BLaER1 (cell line): ENCODE measurements around the gene APPL1.

ENCODE experiments used
- H3K27ac ChIP-seq: shearing (Covaris generic); formaldehyde crosslinking; 2 replicates; pipeline ENCODE4 v1.8.1; 2022
- H3K27me3 ChIP-seq: shearing (Covaris generic); formaldehyde crosslinking; 2 replicates; pipeline ENCODE4 v1.8.1; 2022
- H3K36me3 ChIP-seq: shearing (Covaris generic); formaldehyde crosslinking; 2 replicates; pipeline ENCODE4 v1.8.1; 2022
- H3K4me1 ChIP-seq: shearing (Covaris generic); formaldehyde crosslinking; 2 replicates; pipeline ENCODE4 v1.8.1; 2022
- H3K4me2 ChIP-seq: shearing (Covaris generic); formaldehyde crosslinking; 2 replicates; pipeline ENCODE4 v1.8.1; 2022
- H3K4me3 ChIP-seq: shearing (Covaris generic); formaldehyde crosslinking; 2 replicates; pipeline ENCODE4 v1.8.1; 2022
- H3K9ac ChIP-seq: shearing (Covaris generic); formaldehyde crosslinking; 2 replicates; pipeline ENCODE4 v1.8.1; 2022
- H3K9me3 ChIP-seq: shearing (Covaris generic); formaldehyde crosslinking; 2 replicates; pipeline ENCODE4 v1.8.1; 2022
- H4K20me1 ChIP-seq: shearing (Covaris generic); formaldehyde crosslinking; 2 replicates; pipeline ENCODE4 v1.8.1; 2022
- Cebpa-rat ChIP-seq: shearing (Covaris generic); IDR thresholded peaks from 2 replicates; pipeline ENCODE4 v1.8.1; 2022

The APPL1 gene, protein sequence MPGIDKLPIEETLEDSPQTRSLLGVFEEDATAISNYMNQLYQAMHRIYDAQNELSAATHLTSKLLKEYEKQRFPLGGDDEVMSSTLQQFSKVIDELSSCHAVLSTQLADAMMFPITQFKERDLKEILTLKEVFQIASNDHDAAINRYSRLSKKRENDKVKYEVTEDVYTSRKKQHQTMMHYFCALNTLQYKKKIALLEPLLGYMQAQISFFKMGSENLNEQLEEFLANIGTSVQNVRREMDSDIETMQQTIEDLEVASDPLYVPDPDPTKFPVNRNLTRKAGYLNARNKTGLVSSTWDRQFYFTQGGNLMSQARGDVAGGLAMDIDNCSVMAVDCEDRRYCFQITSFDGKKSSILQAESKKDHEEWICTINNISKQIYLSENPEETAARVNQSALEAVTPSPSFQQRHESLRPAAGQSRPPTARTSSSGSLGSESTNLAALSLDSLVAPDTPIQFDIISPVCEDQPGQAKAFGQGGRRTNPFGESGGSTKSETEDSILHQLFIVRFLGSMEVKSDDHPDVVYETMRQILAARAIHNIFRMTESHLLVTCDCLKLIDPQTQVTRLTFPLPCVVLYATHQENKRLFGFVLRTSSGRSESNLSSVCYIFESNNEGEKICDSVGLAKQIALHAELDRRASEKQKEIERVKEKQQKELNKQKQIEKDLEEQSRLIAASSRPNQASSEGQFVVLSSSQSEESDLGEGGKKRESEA

DNA sequence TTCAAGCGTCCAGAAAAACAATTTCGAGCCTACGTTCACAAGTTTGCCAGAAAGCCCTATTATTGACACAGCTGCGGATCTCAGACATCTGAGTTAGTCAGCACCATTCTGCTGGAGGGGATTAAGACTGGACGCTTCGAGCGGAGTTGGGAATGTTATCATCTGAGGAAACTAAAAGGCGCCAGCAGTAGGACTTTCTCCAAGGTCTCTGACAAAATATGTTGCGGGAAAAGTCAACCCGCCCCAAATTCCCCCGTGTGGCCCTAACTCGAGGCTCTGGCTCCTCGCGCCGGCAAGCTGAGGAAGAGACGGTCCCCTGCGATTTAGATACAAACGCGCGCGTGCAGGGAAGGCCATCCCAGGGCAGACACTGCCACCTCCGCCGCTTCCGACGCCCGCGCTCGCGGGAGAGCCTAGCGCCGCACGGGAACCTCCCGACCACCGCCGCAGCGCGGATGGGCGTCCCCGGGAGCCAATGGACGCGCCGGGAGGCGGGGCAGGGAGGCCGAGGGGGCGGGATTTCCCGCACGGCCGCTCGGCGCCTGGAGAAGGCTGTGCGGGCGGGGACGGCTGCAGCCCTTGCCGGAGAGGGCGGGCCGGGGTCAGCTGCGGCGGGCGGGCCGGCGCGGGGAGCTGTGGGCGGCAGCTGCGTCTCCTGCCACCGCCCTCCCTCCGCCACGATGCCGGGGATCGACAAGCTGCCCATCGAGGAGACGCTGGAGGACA lies at the start of gene APPL1:
Gene APPL1 (plus strand): TSS at position 526 of the 726 bp plus-strand sequence. CDS start 155 bp downstream, at position 681.
- Histone ChIP-seq H3K4me1 (peaks cover 49% of the 10 kb centered on the region), H3K4me3 (peak within 1 kb of the TSS; percentile 99), H3K27ac (peak within 1 kb of the TSS; percentile 89), H3K4me2 (peak within 1 kb of the TSS; percentile 92), H3K36me3 (peaks cover 11% of the 10 kb centered on the region; the same call in 1 of the 2 replicates), H3K9me3 (no peaks in the 10 kb centered on the region), H4K20me1 (peaks cover 38% of the 10 kb centered on the region), H3K9ac (peak within 1 kb of the TSS; percentile 91), H3K27me3 (no peaks in the 10 kb centered on the region)
- TF ChIP-seq Cebpa-rat, result no peak

DNA sequence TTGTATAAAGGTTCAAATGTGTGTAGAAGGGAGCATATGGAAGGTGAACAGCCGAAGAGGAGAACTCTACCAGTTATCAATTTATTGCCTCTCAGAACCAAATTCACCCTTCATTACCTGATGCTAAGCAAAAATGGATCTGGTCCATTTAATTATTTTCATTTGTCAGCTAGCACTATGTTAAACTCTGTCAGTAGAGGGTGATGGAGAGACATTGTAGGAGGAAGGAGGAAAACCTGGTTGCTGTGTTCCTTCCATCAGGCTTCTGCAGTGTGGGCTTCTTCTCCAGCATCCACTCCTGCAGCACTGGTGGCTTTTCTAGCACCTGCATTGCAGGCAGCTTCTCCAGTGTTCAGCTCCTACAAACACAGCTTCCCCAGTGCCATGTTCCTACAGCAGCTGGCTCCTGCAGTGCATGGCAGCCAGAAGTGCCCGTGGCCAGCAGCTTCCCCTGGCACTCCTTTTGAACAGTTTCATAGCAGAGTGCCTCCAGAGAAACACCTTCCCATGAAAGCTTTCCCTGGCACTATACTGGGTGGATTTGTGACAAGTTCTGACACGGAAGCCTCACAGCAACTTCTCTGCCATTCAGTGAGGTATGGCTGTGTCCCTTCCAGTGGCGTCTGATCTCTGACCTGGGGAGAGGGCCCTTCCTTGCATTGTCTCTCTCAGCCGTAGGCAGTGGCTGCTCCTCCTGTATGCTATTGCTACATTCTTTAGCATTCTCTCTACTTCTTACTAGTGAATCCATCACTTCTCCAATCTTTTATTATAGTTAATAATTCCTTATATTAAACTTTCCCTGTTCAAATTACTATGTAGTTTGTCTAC lies 47.7 kb upstream of the APPL1 start:
- Histone ChIP-seq H3K4me2 (no peak overlapping the region), H3K27ac (no peak overlapping the region), H3K9ac (no peak overlapping the region), H3K4me1 (peaks cover 7% of the 10 kb centered on the region), H3K27me3 (no peaks in the 10 kb centered on the region), H4K20me1 (no peaks in the 10 kb centered on the region), H3K4me3 (no peak overlapping the region), H3K9me3 (peaks cover 12% of the 10 kb centered on the region; the same call in 1 of the 2 replicates), H3K36me3 (no peaks in the 10 kb centered on the region)
- TF ChIP-seq Cebpa-rat, result no peak

DNA sequence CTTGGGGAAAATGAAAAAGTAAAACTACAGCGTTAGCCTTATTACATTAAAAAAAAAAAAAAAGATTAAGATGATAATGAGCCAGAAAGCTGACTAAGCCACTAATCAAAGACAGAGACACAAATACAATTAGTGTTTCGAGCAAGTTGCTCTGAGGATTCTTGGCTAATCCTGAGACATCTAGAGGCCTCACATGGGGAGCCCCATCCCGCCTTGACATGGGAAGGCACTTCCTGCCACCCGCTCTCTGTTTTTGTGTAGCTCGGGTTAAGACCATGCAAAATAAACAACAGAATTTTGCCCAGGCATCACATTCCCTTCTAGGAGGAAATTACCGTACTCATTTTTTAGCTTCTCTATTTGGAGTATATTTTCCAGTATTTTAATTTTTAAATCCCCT lies 43.0 kb upstream of the APPL1 start:
- Histone ChIP-seq H3K4me2 (no peak overlapping the region), H4K20me1 (no peaks in the 10 kb centered on the region), H3K9me3 (peaks cover 12% of the 10 kb centered on the region; the same call in 1 of the 2 replicates), H3K4me3 (no peak overlapping the region), H3K36me3 (no peaks in the 10 kb centered on the region), H3K27ac (no peak overlapping the region), H3K4me1 (no peaks in the 10 kb centered on the region), H3K27me3 (no peaks in the 10 kb centered on the region), H3K9ac (no peak overlapping the region)
- TF ChIP-seq Cebpa-rat, result no peak

DNA sequence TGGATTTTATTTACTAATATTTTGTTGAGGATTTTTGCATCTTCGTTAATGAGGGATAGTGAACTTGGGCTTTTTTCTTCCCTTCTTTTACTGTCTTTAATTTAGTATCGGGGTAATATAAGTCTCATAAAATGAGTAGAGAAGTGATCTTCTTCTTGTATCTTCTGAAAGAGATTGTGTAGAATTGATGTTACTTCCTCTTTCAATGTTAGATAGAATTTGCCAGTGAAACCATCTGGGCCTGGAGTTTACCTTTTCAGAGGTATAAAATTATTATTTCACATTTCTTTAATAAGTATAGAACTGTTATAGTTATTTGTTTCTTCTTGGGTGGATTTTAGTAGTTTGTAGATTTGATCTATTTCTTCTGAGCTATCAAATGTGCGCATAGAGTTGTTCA lies 35.5 kb upstream of the APPL1 start:
- no peaks in the 10 kb centered on the region for H3K4me1 ChIP-seq
- H3K9ac ChIP-seq, result no peak overlapping the region
- H3K9me3 ChIP-seq, result no peaks in the 10 kb centered on the region
- no peak overlapping the region for H3K4me3 ChIP-seq
- no peak for TF ChIP-seq Cebpa-rat
- no peaks in the 10 kb centered on the region for H3K36me3 ChIP-seq
- H3K4me2 ChIP-seq, result no peak overlapping the region
- H4K20me1 ChIP-seq, result no peaks in the 10 kb centered on the region
- no peaks in the 10 kb centered on the region for H3K27me3 ChIP-seq
- H3K27ac ChIP-seq, result no peak overlapping the region

DNA sequence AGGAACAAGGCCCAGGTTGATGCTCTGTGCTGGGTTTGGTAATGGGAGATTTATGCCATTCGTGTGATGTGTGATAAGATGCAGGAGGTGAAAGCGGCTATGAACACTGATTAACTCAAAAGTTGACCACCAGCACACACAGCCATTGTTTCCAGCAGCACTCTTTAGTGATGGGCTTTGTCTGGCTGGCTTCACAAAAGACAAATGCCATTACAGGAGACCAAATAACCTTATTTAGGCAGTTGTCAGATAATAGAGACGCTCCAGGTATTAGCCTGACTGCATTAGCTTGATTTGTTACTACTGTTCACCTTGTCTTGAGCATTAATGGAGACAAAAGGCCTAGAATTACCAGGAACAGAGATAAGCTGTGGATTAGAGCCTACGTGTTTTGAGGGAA lies 32.9 kb upstream of the APPL1 start:
- Histone ChIP-seq H3K36me3 (no peaks in the 10 kb centered on the region), H4K20me1 (no peaks in the 10 kb centered on the region), H3K27me3 (no peaks in the 10 kb centered on the region), H3K27ac (no peak overlapping the region), H3K4me3 (no peak overlapping the region), H3K4me2 (no peak overlapping the region), H3K4me1 (peaks cover 3% of the 10 kb centered on the region; the same call in 1 of the 2 replicates), H3K9me3 (no peaks in the 10 kb centered on the region), H3K9ac (no peak overlapping the region)
- TF ChIP-seq Cebpa-rat, result no peak

DNA sequence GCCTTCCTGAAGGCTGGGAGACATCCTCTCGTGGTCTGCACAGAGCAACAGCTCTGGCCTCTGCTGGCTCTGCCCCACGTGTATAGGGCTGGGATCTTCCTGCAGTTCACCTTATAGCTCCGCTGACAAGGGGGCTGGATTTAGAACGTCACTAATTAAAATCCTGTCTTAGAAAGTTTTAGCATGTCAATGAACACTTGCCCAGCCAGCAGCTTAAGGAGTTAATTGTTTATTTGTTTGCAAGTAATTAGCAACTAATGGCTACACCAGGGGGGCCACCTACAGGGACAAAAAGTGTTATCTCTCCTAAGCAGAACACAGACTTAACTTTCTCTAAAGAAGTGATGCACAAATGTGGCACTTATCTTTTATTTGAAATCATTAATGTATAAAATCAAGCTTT lies 27.6 kb upstream of the APPL1 start, which contains the start of gene HESX1:
Gene HESX1 (minus strand): TSS at position 84 of the 403 bp plus-strand sequence. CDS start 60 bp downstream, at position 24.
- no peak within 1 kb of the TSS for H3K4me3 ChIP-seq
- peaks cover 5% of the 10 kb centered on the region; the same call in 1 of the 2 replicates for H3K4me1 ChIP-seq
- no peak within 1 kb of the TSS for H3K9ac ChIP-seq
- no peak within 1 kb of the TSS for H3K4me2 ChIP-seq
- no peaks in the 10 kb centered on the region for H3K9me3 ChIP-seq
- H3K27ac ChIP-seq, result no peak within 1 kb of the TSS
- H3K36me3 ChIP-seq, result no peaks in the 10 kb centered on the region
- no peak for TF ChIP-seq Cebpa-rat
- no peaks in the 10 kb centered on the region for H4K20me1 ChIP-seq
- H3K27me3 ChIP-seq, result no peaks in the 10 kb centered on the region

DNA sequence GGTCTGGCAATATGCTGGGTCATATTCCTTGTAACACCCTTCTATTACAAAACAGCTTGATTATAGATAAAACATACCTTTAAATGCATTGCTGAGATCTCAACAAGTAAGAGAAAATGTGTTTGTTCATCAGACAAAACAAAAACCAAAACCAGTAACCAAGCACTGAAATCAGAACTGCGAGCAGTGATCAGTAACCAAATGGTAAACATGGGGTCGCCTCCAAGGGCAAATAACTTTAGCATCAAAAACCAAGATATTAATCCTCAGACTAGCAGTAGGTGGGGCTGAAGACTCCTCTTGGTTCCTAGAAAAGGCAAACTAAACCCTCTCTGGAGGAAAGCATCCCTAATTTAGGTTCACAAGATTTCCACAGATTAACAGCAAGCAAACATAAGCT lies 21.1 kb upstream of the APPL1 start:
- no peak for TF ChIP-seq Cebpa-rat
- Histone ChIP-seq H3K9me3 (no peaks in the 10 kb centered on the region), H3K36me3 (no peaks in the 10 kb centered on the region), H3K4me2 (no peak overlapping the region), H3K9ac (no peak overlapping the region), H4K20me1 (no peaks in the 10 kb centered on the region), H3K4me3 (no peak overlapping the region), H3K27ac (no peak overlapping the region), H3K27me3 (no peaks in the 10 kb centered on the region), H3K4me1 (no peaks in the 10 kb centered on the region)

DNA sequence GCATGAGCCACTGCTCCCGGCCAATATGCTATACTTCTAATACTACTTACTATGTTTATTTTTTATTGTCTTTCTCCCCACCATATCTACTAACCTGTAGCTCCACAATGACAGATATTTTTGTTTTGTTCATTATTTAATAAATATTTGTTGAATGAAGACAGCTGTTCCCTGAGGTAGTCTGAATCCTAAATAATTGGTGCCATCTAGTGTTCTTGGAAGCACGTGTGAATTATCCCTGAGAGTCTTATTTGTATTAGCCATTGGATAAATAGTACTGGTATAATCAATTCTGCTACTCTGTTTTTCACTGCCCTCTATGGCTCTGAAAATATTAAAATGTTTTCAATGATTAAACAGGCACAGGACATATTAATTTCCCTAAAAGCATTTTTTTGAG lies 5.6 kb upstream of the APPL1 start:
- no peaks in the 10 kb centered on the region for H3K36me3 ChIP-seq
- no peaks in the 10 kb centered on the region for H3K27me3 ChIP-seq
- H3K4me2 ChIP-seq, result no peak overlapping the region
- H3K27ac ChIP-seq, result no peak overlapping the region
- no peaks in the 10 kb centered on the region for H3K9me3 ChIP-seq
- TF ChIP-seq Cebpa-rat, result no peak
- H3K9ac ChIP-seq, result no peak overlapping the region
- H4K20me1 ChIP-seq, result no peaks in the 10 kb centered on the region
- H3K4me1 ChIP-seq, result peaks cover 28% of the 10 kb centered on the region
- no peak overlapping the region for H3K4me3 ChIP-seq

DNA sequence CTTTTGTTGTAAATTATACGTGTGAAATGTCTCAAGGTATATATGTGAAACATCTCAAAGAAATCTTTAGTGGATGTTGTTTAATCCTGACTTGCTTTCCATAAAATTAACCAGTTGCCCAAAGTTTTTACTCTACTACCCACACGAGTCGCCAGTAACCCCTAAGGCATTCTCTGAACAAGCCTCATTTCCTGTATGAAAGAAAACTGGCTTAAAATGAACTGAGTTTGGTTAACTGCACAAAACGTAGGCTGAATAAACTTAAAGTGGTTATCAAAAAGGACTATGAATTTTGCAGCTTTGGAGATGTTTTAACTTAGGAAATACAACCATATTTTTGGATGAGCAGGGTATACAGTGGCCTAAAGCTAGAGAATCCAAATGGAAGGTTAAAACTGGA lies 2.7 kb upstream of the APPL1 start:
- Histone ChIP-seq H3K36me3 (no peaks in the 10 kb centered on the region), H3K27me3 (no peaks in the 10 kb centered on the region), H4K20me1 (peaks cover 17% of the 10 kb centered on the region), H3K27ac (no peak overlapping the region), H3K4me2 (peak overlapping the region; percentile 92), H3K4me3 (no peak overlapping the region; the same call in 1 of the 2 replicates), H3K9ac (no peak overlapping the region), H3K9me3 (no peaks in the 10 kb centered on the region), H3K4me1 (peaks cover 45% of the 10 kb centered on the region)
- TF ChIP-seq Cebpa-rat, result no peak
